Amniotic stem cell (primary cell): ENCODE results near the gene ZSWIM3.
"Not testable (repeated sequence)": the region's sequence is repeated elsewhere in the genome, so short reads cannot be mapped to it uniquely, and the experiment has no call there.

ENCODE experiments used
- DNase-seq: peaks from one replicate; lab custom pipeline; 2025; lab: John Stamatoyannopoulos, UW

ZSWIM3 gene

DNA sequence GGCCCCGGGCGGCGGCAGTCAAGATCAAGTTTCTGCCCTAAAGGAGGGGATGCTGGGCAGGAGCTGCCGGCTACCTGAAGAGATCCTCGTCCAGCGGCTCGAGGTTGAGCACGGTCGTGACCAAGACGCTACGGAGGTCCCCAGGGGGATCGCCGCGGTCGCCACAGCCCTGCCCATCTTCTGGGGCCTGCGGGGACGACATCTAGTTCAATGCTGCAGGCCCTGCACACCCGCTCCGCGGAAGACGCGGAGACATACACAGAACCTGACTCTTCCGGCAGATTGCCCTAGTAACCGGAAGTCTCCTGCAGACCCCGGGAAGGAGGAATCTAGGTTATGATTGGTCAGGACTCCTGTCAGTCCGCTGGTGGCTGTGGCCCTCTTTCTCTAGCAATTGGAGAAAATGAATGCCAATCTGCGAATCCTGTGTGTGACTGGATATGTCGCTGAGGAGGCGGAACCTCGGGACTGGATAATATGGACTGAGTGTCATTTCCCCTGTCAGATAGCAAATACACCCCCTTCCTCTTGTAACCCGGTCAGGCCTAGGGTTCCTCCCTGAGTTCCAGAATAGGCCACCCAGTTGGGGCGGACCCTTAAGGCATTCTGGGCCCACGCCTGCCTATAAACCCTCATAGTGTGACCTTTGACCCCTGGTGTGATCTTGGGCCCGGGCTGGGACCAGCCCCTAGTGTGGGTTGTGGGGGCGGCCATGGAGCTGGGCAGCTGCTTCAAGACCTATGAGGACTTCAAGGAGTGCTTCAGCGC is at the start of gene ZSWIM3, which contains the start of gene ACOT8:
ZSWIM3 (plus strand) TSS at position 501 of the 768 bp plus-strand sequence; CDS start at position 713, 212 bp downstream.
ACOT8 (minus strand) TSS at position 279 of the 768 bp plus-strand sequence; CDS start at position 202, 77 bp downstream.
- DNase-seq = peak; percentile 99

DNA sequence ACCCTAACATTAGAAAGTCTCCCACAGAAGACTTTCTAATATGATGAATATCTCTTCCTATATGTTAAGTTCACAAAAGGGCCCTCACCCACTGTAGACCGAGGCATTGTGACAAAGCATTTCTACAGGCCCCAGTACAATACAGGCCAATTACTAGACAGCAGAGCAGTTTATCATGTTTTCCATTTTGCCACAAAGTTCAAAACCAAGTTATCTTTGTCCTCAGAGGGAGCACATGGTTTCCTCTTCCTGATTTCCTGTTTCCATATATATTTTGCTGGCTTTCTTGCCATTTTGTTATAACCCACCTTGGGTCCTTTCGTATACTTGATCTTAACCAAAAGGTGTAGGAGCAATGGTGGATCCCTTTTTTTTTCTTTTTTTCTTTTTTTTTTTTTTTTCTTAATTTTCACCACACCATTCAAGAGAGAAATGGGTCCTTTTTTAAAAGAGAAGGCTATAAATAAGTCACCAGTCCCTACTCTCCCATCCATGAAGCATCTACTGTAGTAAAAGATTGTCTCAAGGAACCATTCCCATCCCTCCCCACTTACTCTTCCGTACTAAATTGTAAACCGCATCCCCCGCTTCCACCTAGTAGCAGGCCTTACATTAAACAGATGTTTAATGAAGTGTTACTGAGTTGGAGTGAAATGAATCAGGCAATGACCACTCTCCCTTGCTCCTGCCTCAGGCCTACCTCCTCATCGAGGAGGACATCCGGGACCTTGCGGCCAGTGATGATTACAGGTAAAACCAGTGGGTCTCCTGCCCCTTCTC is 47.0 kb upstream of the ZSWIM3 start:
- DNase-seq = no peak

DNA sequence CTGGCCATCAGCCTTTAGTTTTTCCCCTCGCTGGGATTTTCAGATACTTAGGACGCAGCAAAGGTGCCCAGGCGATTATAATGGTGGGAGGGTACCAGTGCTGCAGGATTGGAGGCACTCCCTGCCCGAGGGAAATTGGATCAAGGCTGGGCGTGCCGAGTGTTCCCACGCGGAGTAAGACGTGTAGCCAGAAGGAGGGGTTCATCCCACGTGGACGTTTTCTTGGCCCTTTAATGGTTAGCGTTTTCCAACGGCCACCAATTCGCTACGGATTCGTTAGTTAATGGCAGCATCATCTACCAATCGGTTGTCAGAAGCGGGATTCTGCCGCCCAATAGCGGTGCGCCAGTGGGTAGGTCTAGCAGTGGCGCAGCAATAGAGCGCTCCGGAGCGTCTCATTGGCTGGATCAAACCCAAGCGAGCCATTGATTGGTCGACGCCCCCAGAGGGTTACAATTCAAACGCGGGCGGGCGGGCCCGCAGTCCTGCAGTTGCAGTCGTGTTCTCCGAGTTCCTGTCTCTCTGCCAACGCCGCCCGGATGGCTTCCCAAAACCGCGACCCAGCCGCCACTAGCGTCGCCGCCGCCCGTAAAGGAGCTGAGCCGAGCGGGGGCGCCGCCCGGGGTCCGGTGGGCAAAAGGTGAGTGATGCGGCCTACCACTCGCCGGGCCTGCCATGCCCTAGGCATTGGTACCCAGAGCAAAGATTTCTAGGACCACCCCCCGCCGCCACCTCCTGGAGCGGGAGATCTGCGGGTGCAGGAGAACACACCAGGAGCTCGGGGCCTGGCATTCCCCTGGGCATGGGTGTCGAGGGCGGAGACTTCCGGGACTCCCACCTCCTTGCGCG is 45.0 kb upstream of the ZSWIM3 start, which contains the start of gene UBE2C:
UBE2C (plus strand) TSS at position 488 of the 849 bp plus-strand sequence; CDS start at position 540, 52 bp downstream.
- peak; percentile 100 for DNase-seq

DNA sequence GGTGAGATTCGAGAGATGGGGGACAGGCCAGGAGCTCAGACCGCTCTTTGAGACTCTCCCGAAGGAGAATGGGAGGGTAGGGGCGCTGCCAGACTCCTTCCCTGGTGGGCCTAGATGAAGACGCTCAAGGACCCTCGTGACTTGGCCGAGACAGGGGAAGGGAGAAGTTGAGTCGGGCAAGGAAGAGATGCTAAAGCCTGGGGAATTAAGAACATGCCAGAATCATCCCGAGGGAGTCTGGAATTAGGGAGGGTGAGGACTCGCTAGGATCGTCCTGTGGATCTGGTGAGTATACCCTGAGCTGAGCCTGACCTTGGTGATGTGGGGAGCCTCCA is 44.4 kb upstream of the ZSWIM3 start:
- DNase-seq = no peak

DNA sequence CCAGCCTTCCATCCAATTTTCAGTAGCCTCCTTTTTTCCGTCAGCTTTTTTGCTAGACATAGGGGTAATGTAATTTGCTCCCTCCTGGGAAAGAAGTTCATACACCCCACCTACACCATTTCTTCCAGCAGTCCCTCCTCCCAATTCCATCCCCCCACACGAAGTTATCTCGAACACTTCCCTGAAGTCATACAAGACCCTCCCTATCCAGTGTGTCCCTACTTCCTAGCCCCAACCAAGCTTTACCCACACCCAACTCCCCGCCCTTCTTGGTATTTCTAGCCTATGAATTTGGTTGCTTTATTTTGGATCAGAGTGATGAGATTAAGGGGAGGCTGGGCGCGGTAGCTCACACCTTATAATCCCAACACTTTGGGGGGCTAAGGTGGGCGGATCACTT is 43.9 kb upstream of the ZSWIM3 start:
- no peak for DNase-seq

DNA sequence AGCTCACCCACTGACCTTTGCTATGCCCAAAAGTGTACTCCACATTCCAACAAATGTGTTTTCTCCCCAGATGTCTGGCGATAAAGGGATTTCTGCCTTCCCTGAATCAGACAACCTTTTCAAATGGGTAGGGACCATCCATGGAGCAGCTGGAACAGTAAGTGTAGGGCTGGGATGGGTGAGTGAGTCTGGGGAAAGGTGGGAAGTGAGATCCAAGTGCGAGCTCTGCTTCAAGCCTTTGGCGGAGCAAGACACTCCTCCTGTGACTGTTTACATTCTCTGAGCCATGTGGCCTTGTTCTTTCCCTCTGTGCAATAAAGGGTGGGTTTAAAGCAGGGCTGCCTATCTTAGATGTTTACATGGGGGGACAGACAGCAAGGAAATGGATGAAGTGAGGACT is 43.1 kb upstream of the ZSWIM3 start:
- DNase-seq = no peak

DNA sequence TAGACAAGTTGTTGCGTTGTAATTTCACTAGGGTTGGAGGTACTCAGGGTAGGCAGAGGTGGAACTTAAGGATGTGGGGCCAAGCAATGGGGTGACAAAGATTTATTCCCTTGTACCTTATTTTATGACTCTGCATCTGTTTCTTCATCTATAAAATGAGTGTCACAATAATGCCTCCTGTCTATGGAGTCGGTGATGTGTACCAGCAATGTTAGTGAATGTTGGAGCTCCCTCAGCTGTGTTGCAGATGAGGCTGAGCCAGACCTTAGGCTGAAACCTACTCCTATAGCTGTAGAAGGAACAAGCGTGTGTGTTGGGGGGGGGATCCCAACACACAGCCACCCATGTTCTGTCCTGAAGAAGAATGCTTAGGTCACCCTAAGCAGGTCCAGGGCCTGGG is 40.5 kb upstream of the ZSWIM3 start:
- no peak for DNase-seq

DNA sequence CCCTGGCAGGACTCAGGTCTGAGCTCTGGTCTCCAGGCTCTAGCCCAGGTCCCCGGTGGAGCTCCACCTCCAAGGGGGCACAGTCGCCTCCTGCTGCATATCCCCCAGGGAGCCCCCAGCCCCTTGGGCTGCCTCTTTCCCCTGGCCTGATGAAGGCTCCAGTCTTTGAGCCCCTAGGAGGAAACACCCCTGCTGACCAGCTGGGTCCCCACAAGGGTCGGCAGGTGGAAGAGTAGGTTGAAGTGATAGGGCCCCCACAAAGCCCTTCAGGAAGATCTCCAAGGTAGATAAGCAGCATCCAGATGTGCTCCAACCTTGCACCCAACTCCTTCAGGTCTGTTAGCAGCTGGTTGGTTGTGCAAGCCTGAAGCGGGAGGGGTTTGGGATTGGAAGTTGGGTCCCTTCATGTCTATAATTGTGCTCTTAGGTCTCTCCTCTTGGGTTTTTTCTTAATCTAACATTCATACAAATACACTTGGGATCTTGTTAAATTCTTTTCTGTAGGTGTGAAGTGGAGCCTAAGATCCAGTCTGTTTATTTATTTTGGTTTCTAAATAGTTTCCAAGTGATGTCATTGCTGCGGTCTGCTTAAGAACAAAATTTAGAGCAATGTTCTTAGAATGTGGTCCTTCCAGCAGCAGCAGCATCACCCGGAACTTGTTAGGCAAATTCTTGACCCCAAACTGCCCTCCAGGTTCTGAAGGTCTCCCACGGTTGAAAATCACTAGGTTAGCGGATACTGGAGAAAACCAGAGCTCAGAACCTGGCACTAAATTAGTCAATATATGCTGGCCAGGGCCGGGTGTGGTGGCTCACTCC is 39.8 kb upstream of the ZSWIM3 start:
- DNase-seq = no peak

DNA sequence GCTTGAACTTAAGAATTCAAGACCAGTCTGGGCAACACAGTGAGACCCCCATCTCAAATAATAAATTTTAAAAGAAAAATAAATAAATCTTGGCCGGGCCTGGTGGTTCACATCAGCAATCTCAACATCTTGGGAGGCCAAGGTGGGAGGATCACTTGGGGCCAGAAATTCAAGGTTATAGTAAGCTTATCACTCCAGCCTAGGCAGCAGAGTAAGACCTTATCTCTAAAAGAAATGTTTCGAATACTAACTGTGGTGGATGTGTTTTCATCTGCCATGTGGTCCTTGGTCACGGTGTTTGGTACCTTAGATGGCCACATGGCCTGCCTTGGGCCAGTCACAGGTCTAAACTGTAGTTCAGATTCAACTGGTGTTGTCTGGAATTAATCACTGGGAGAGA is 39.2 kb upstream of the ZSWIM3 start:
- no peak for DNase-seq

DNA sequence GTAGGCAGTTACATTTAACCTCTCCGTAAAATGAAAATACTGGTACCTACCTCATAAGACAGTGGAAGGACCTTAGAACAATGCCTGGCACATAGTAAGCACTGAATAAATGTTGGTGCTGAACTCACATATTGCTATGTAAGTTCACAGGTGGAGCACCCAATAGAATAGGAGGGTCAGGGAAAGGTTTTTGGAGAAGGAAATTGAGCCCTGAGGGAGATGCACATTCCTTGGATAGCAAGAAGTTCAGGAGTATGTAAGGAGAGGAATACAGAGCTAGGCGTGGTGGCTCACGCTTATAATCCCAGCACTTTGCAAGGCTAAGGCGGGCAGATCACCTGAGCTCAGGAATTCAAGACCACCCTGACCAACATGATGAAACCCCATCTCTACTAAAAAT is 37.9 kb upstream of the ZSWIM3 start:
- DNase-seq = no peak

DNA sequence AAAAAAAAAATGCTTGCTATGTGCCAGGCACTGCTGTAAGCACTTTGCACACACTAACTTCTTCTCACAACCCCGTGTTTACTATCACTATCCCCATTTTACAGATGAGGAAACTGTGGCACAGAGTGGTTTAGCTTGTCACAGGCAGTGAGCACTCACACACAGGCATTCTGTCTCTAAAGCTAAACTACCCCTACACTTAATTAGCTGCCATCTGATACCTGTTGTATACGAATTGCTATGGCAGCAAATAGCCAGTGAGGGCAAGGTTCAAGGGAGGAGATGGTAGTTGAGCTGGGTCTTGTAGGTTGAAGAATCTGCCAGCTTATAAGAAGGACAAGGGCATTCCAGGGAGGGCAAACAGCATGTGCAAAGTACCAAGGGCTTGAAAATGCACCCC is 35.5 kb upstream of the ZSWIM3 start:
- no peak for DNase-seq

DNA sequence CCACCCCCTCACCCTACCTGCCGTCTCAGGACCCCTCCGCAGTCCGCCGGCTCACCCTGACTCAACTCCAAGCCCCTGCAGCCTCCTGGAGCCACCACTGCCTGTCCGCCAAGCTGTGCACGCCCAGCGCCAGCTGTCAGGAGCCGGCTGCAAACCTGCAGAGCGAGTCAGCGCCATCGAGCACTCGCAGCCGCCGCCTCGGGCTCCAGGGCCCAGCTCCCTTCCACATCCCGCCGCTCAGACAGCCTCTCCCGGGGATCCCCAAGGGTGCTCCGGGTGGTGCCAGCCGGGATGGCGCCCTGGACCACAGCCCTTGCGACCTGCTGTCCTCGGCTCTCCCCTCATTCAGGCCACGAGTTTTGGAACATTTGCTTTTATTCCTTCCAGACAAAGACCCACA is 34.6 kb upstream of the ZSWIM3 start:
- no peak for DNase-seq

DNA sequence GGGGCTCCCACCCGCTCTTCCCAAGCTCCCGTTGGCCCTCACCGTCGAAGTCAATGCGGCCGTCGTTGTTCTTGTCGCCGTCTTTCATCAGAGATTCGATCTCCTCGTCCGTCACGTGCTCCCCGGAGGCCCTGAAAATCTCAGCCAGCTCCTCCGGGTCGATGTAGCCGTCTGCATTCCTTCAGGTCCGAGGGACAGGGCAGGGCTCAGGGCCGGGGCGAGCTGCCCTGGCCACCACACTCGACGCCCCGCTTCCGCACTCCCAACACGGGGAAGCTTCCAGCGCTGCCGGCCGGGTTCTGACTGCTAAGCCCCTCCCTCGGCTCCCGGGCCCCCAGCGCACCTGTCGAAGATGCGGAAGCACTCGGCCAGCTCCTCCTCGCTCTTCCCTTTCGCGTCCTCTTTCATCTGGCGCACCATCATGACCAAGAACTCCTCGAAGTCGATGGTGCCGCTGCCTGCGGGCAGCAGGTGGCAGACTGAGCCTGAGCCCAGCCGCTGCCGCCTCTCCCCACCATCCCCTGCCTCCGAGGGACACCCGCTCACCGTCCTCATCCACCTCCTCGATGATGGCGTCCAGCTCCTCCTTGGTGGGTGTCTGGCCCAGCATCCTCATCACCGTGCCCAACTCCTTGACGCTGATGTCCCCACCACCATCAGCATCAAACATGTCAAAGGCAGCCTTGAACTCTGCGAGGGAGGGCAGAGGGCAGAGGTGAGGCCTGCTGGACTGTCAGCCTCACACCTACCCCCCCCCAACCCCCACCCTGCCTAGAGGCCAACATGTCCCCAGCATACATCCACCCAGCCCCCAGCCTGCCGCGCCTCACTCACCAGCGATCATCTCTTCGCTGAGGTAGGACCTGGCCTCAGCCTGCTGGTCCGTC is 33.2 kb upstream of the ZSWIM3 start:
- DNase-seq = no peak

DNA sequence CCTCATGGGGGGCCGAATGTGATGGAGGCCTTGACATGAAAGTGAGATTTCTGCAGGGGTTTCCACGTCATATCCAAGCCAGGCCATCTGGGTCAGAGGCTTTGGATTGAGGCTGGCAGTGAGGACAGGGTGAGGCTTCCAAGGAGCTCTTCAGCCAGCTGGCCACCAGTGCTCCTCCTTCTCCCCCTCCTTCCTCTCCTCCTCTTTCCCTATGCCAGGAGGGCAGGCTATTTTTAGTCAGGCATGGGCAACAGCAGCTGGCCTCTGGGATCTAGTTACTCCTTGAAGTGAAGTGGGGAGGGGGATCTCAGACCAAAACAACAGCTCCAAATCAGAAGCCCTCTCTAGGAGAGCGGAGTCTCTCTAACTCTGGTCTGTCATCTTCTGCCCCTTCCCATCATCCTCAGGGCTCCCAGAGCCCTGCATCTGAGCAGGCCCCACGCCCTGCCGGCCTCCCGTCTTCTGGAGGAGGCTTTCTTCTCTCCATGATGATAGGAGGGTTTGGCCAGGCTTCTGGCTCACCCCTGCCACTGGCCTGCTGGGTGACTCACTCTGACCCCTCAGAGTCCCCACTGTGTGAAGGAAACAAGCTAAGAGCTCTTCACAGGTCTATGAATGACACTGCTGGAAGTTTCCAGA is 30.9 kb upstream of the ZSWIM3 start:
- DNase-seq = no peak

DNA sequence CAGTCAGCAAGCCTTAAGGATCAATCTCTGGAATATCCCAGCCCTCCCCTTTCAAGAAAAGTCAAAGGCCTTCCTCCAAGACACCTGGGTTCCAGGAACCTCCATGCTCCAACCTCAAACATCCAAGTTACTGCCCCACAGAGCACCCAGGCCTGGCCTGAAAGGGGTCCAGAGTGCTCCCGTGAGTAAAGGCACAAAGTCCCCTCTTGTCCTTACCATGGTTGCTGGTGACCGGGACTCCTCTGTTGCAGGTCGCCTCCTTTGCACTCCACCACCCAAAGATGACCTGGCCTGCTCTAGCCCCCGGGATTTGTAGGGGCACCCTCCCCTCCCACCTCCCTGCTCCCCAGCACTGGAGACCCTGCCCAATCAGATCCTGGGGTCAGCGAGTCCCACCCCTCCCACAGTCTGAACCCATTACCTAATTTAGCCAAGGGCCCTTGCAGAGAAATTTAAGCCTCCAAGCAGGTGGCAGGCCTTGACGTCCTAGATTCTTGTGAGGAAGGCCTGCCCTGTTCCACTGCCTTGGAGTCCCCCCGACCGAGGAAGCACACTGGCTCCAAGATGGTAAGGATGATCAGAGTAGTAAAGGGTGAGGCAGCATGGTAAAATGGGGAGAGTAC is 30.3 kb upstream of the ZSWIM3 start, which contains the start of gene TNNC2:
TNNC2 (minus strand) TSS at position 283 of the 623 bp plus-strand sequence; CDS start at position 219, 64 bp downstream.
- no peak for DNase-seq

DNA sequence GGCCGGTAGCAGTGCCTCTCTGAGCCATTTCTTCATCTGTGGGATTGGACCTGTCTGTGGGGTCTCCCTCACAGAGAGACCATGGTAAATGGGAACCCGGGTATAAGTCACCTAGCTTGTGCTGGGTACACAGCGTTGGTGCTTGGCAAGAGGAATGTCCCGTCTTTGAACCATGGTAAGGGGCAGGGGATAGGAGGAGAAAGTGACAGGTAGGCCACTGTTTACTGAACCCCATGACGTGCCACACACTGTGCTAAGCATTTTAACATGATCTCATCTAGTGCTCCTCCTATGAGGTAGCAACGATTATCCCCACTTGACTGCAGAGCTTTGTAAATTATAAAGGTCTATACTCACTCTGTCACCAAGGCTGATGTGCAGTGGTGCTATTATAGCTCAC is 29.7 kb upstream of the ZSWIM3 start:
- no peak for DNase-seq

DNA sequence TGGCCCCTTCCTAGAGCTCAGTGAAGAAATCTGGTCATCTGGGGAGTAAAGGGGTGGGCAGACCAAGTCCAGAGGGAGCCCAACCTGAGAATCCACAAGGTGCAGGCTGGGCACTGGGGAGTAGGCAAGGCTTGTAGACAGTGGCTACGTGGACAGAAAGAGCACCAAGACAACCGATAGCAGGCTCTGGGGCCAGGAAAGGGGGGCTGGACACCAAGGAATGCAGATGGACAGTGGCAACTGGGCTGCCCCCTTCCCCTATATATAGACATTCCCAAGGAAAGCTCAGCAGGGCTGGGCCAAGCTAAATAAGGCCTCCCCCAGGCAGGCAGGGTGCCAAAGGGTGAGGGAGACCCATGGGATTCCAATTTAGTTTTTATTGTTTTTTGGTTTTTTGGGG is 28.8 kb upstream of the ZSWIM3 start:
- no peak for DNase-seq

DNA sequence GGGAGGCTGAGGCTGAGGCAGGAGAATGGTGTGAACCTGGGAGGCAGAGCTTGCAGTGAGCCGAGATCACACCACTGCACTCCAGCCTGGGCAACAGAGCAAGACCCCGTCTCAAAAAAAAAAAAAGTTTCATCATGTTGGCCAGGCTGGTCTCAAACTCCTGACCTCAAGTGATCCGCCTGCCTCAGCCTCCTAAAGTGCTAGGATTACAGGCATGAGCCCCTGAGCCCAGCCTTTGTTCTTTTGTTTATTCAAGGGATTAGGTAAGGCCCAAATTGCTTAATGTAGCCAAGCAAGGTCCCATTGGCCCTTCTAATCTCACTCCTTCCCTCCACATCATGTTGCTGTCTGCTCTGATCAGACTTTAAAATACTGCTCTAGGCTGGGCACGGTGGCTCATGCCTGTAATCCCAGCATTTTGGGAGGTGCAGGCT is 27.7 kb upstream of the ZSWIM3 start:
- DNase-seq = not testable (repeated sequence)

DNA sequence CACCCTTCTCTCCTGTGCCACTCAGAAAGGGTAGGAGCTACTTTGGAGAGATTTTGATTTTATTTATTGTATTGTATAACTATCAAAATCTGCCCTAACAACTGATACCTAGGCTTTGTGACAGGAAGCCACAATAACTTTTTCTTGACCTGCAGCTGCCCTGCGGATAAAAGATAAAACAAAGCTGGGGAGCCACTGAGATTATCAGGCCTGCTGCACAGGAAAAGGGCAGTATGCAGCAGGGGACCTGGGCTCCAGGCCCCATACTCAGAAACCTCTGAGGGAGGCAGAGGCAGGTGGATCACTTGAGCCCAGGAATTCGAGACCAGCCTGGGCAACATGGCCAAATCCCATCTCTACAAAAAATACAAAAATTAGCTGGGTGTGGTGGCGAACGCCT is 24.8 kb upstream of the ZSWIM3 start:
- no peak for DNase-seq
